Medulla oblongata (tissue), 1 donor: Measurements from ENCODE around the gene CCNI.
"Not testable (repeated sequence)": the region's sequence is repeated elsewhere in the genome, so short reads cannot be mapped to it uniquely, and the experiment has no call there.

Experiments
- DNase-seq: peaks from one replicate; pipeline ENCODE4 v3.0.0-alpha.2; 2015; ENCODE audit errors: extremely low spot score

The CCNI gene

DNA sequence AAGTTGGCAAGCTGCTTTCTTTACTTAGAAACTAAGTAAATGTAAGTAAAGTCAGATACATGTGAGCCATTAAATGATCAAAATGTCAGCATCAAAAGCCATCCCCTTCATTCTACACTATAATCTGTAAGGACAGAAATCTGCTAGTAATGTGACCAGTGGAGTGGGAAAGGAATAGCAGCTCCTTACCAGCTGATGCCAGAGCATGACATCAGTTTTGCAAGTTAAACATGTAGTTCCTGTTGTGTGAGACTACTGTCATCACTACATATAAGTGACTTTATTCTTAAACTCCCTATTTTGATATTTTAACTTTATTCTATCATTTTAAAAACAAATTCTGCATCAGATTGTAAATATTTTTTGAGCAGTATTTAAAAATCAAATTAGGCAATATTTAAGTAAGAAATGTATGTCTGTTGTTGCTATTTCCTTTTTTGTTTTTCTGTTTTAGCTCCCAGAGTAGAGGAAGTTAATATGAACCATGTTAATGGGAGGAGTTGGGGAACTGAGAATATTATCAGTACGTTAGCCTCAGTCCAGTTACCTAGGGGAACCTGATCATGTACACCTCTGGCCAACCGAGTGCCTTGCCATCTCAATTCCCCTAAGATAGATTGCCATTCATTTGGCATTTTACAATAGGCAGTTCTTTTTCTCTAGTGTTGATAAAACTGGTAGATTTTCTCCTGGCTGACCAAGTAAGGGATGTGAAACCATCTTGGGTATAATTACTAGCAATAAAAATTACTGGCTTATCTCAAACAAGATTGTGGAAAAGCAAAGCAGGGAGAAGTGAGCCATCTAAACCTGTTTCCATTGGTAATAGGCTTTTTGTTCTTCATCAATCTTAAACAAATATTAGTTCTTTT, 34.7 kb downstream of the CCNI start:
- peak; percentile 15 for DNase-seq

DNA sequence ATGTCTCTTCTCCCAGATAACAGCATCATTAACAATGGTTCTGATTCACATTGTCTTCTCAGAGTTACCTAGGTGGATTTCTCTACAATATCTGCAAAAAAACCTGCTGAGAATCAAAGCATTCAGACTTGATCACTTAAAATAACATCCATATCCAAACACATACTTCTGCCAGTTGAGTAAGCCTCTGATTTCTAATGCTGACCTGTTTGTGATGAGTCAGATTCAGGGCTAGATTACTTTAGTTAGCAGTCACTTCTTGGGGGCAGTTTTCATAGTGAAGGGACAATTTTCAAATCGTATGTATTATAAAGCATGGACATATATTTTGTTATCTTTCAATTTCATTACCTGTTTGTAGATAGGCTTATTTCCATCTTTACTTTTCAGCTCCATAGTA, 35.5 kb downstream of the CCNI start:
- DNase-seq: no peak

DNA sequence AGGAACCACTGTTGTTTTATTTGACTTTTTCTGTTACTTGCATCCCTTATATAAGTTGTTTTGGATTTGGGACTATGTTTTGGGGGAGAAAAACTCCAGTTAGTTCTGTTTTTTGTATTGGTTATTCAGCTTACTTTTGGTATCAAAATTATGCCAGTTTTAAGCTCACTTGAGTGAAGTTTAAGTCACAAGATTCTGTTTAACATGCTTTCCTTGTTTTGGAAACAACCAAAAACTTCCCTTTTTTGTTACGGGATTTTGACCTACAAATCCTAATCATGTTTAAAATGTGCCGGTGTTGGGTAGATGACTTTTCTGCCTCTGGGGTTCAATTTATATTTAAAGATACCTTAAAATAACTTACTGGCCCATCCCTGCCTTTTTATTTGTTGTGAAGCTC, 36.0 kb downstream of the CCNI start:
- no peak for DNase-seq

DNA sequence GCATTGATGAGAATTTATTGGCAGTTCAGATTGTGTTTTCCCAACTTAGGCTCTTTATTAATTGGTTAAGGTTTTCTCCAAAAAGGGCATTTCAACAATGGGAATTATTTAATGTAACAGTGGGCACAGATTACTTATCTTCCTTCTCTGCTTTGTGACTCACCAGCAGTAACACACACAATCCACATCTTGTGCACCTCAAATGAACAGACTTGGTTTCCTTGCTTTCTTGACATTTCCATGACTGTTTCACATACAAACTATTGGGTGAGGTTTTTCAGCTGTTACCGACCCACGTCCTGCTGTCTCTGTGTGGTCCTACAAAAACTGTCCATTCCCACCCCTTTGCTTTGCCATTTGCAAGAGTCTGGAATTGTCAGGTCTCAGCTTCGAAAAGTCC, 38.1 kb downstream of the CCNI start:
- DNase-seq: no peak

DNA sequence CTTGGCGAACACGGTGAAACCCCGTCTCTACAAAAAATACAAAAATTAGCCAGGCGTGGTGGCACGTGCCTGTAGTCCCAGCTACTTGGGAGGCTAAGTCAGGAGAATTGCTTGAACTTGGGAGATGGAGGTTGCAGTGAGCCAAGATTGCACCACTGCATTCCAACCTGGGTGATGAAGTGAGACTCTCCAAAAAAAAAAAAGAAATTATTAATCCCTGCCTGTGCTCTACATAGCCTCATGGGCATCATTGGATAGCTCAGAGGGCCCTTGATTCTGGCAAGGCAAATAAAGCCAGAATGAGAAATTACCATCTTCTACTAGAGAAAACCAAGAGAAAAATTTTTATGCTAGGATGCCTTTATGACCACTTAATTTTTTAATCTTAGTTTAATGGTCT, 38.6 kb downstream of the CCNI start:
- DNase-seq: not testable (repeated sequence)

DNA sequence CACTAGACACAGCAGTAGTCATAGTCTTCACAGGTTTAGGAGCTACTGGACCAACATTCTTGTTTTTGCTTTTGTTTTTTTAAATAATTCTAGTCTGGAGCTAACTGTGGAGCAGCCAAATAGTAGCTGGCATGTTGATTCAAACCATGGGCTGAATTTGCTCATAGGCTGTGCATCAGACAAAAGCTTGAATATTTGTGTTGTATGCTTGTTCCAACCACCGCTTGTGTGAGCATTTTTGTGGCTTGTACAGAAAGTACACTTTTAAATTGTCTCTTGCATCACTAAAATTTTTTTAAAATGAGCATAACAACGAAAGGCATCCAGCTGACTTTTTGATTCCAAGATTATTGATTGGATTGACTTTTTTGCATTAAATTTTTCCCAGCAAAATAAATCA, 39.6 kb downstream of the CCNI start:
- DNase-seq: no peak

DNA sequence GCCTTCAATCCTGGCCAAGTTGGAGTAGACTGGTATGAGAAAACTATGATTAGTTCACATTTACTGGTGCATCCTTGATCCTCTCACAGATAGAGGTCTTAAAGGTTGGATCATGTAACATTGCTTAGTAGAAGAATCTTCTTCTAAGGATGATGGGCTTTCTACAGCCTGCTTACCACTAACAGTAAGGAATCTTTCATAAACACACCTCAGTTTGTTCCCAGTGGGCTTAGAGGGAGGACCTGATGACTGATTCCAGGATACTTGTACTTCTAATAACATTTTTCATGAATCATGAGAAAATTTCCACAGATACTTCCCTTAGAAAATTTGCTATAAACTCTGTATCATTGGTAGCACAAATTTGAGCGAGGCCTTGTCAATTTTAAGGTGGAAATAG, 40.6 kb downstream of the CCNI start:
- no peak for DNase-seq

DNA sequence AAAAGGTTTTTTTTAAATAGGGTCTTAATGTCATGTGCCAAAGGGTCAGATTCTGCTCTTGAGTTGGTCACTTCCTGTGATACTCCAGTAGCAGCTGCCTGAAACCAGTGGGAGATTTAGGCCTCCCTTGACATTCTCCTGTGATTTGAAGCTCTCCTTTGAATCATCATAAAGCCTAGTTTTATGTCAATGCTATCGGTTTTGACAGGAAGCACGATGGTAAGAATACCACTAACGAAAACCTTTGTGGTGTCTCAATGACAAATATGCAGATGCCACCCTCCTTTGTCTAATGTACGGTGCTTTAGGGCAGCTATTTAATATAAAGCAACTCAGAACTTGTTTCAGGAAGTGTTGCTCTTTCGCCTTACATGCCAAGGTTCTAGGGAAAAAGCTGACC, 44.2 kb downstream of the CCNI start:
- no peak for DNase-seq

DNA sequence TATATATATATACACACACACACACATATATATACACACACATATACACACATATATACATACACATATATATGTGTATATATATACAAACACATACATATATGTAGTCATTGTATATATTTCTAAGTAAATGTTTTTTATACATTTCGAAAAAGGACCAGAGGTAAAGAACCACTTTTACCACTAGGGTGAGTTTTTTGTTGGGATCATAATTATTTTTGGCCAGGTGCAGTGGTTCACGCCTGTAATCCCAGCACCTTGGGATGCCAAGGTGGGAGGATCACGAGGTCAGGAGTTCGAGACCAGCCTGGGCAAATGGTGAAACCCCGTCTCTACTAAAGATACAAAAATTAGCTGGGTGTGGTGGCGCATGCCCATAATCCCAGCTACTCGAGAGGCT, 46.0 kb downstream of the CCNI start:
- not testable (repeated sequence) for DNase-seq

DNA sequence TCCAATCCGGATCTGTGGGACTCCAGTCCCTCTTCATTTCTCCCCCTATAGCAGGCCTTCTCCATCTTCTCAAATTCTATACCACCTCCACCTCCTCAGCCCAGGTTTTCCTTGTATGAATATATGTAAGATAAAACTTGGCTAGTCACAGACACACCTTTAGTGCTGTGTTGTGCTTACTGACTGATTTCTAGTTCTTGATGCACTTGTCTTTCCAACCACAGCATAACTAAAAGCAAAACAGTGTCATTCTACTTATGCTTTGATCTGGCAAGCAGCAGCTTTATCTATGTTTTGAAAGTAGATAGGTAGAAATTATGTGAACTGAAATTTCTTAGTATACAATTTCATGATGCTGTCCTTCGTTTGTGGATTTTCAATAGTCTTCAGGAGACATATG, 47.5 kb downstream of the CCNI start:
- DNase-seq: no peak

DNA sequence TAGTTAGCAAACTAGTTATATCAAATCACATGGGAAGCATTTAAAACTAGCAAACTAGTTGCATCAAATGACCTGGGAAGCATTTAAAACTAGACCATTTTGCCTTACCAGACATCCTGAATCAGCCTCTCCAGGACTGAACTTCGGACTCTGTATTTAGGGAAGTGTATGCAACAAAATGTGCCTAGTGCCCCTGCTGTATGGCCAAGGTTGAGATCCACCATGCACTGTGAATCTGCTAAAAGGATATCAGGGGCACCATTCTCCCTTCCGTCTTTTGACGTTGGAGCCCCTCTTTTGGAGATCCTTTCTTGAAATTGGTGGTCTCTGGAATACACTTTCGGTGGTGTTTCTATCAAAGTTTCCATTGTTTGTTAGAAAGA, 49.5 kb downstream of the CCNI start:
- no peak for DNase-seq

DNA sequence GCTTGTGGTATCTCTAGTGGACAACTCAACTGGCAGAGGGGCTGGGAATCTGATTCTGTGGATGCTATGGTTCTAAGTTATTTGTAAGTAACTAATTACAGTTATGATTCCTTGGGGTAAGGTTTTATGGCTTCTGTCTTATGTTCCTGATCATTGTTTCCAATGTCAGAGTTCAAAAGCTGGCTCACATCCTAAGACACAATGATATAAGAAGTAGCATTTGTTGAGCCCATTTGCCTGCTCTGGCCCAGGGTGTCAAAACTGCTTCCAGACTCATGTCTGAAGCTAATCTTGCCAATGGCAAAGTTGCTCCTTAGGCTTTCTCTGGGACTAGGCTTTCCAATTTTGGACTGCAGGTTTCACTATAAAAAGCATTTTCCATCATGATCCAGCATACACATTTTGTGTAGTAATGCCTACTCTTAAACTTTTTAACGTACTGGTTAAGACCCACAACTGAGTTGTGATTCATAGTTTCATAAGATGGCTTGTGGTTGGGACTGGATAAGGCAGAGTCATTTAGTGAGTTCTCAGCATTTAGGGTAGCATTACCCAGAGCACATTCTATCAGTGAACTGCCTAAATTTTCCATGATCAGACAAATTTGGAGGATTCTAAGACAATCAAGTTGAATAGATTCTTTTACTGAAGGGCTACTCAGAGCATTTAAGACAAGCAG, 50.0 kb downstream of the CCNI start:
- DNase-seq: no peak

DNA sequence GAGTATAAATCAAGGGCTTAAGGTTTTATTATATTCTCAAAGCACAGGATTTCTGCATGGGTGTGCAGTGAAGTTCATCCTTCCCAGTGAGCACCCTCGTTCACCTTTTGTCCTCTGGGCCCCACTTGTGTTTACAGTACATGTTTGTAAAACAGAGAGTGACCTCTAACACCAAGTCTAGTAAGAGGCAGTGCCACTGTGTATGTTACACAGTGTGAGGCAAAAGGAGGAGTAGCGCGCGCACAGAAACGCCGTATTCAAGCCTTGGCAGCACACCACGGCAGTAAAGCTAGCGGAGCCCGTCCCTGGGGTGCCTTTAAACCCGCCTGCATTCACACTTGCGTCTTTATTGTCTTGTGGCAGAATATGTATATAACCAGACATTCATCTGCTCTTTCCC, 51.9 kb downstream of the CCNI start:
- no peak for DNase-seq

DNA sequence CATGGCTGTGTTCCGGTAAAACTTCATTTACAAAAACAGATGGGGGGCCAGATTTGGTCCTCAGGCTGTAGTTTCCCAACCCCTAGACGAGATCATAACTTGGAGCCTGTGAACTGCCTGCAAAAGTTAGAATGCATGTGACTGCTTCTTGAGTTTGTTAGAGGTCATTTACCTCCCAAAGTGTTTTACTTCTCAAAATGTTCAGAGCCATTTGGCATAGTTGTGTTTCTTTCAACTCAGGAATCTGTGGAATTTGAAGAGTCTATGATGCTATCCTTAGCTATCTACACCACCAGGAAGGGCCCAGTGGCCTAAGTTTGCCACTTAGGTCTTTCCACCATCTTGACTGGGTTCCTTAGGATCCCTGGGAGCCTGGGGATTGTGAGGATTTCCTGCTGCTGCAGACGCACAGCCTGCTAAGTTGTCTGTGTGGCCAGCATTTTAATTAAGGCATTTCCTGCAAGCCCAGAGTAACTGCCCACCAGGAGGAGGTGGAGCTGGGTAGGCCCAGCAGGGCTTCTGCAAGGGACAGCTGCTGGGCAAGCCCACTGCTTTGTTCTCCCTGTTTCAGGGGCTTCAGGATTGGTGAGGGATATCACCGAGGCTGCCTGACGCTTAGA, 53.1 kb downstream of the CCNI start:
- no peak for DNase-seq

DNA sequence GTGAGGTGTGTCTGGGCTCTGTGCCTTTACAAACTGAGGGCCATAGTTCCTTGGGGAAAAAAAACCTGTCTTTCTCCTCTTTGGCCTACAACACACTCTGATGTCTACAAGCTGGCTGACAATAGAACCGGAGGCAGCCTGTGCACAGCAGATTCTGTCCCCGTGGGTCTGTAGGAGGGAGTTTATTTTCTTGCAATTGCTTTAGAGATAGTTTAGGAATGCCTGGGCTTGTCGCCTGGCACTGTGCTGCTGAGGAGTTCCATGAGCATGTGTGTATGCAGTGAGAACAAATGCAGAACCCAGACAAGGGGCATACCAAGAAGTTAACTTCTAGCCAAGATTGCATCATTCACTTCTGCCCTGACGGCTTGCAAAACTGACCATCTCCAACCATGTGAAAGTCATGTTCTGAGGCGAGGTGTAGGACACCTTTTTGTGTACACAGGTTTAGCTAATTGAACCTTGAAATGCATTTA, 54.1 kb downstream of the CCNI start:
- no peak for DNase-seq

DNA sequence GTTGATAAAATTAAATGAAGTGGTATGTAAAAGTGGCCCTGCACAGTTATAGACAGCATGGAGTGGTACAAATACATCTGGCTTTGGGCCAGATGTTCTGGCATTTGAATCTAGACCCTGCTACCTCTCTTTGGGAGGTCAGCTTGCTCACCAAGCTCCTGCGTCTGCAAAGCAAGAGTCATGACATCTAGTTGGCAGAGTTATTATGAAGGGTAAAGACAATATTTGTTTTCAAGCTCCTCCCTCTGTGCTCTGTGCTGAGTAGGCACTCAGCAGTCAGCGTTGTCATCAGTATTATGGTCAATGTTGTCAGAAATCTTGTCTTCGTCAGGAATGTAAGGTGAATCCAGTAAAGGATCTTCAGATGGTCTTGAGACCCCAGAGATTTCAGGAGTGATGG, 55.8 kb downstream of the CCNI start:
- no peak for DNase-seq

DNA sequence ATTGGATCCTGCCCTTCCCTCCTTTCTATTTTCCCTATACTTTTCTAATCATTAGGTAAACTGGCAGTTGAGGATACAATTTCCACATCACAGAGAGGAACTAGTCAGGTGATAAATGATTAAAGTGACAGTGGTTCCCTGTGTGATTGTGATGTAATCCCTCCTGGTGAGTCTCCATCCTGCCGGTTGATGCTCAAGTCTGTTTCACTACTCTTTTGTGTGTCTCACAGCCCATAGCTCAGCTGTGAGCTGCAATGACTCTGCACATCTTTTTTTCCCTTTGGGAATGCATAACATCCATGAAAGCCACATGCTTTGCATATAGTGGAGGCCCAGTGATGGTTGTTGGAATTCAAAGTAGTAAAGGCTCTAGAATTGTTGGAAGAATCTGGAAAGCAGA, 60.4 kb downstream of the CCNI start:
- no peak for DNase-seq

DNA sequence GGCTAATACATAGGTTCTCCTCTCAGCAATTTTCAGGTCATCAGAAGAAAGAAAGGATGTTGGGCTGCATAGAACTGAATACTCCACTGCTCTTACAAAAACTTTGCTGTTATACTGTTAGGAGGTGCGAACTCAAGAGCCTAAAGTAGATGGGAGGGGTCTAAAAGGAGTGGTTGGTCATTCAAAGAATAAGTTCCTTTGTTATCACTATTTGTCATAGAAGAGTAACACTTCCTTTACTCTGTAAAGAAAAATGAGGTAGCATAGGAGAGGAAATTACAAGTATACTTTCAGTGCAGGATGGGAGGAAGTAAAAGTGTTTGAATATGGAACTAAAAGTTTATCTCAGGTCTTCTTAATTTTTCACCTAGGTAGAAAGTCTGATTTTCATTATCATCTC, 61.5 kb downstream of the CCNI start:
- no peak for DNase-seq

DNA sequence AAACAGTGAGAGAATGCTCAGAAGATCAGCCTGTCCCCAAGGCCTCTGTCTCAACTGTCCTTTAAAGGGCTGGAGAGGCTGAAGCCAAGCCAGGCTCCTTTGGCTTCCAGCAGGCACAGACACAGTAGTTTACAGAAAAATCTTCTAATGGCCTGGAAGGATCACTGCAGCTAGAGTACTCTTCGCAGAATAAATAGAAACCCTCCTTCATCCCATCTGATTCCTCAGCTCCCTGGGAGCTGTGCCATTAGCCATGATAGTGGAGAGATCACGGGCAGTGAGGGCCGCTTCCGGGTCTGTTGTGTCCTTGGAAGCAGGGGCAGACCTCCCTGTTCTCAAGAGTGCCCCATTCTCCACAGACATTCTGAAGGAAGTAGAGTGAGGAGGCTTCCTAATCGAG, 63.1 kb downstream of the CCNI start:
- DNase-seq: peak; percentile 35

DNA sequence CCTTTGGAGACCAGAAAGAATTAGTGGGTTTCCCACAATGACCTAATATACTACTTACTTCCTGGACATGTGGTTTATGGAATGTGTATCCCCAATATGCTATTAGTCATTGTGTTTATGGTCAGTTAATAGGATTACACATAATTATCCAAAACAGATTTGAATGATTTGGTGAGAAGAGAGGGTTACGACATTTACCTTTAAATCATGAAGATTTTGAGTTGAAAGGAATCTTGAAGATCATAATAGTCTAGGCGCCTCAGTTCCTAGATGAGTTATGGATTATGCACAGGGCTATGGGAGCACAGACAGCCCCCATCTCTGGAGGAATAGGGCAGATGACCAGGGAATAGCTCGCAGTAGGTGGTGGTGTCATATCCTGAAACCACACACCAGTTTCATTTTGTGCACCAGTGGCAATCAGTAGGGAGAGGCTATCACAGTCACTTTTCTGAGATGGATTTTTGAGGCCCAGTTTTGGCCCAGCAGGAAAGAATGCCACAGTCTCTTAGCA, 64.9 kb downstream of the CCNI start:
- no peak for DNase-seq

DNA sequence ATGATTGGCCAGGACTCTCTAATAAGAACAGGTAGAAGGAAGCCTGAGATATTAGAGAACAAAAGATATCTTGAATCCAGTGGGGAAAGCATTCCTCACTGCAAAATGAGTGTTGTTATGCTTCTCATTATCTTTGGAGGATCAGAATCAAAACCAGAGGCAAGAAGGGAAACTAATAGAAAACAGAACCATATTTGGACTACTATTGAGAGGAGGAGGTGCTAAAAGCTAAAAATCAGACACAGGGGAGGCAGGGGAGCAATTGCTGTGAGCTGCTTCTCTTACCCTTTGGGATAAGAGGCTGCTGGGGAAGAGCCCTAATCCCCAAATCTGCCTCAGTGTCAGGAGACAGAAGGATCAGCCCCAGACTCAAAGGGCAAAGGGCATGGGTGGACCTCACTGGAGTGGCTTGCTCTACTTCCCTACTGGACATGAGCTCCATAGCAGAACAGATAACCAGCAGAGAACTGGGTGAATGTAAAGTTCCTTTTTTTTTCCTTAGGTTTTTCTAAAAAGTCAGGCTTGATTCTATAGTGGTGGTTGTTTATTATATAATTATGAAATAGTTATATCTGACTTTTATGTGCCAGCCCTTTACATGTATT, 66.2 kb downstream of the CCNI start:
- no peak for DNase-seq
